ENCODE results near the gene ARHGEF2. TPM values are rescaled to one million over a fixed set of nuclear protein-coding genes. Genes with fewer than 3 reads are reported as not detected.

Gene ARHGEF2
- total RNA-seq, 1 donor from 2014 or later: 69.4 TPM

GRCh38 chr1:155912056-155912536 is 66.3 kb downstream of the ARHGEF2 start:
- no peak for DNase-seq (ENCODE audit: low read depth in 2 of 2)

DNA sequence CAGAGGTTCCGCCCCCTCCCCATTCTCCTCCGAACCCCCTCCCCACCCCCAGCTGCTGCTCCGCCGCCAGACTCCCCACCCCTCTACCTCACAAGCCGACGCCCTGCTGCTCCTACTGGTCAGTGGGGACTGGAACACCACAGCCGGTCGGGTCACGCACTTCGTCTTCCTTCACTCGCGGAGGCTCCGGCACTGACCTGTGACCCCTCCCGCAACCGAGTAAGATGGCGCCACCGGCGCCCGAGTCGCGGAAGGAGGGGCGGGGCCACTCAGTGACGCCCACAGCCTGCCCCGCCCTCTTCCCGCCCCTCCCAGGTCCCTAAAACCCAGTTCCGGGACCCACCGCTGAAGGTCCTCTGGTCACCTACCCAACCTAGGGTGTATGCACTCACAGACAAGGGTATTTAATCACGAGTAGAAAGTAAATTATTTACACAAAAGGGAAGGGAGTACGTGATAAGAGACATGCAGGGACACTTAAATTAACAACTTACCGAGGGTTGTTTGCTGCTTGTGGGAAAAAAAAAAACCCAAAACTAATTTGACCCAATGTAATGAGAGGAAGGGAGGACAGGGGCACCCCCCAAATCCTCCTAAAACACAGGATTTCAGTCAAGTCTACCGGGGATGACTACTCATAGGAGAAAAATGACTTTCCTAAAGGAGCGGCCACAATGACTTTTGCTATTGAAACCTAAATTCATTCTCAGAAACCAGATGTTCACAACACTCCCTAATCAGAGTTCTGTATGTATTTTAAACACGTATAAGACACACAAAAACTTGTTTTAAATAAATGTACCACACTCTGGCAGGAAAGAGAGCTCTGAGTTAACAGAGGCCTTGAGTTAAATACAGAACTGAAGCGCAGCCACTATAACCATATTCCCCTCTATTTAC is 66.9 kb downstream of the ARHGEF2 start, which contains the start of gene RIT1:
RIT1 (minus strand) TSS at position 194 of the 900 bp plus-strand sequence. CDS start 588 bp downstream, outside the sequence.
- peak; percentile 76 to 80 for DNase-seq (ENCODE audit: low read depth in 2 of 2)

DNA sequence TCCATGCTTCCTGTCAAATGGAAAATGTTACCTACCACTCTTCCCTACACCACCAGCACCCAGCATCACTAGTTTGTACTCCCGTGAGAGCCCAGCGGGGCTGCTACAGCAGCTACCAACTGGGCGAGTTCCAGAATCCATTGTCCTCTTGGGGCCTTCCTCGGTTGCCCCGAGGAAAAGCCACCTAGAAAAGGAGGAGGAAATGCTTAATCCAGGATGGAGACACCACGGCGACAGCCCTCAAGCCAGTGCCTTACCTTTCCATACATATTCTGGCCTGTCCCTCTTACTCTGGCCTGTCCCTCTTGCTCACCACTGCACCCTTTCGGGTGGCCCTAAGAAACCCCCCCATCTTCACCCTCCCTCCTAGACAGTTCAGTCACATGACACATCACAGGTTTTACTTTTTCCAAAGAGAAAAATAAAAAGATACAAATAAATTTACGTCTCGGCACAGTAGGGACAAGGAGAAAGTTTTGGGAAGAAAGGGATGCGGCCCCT is 67.7 kb downstream of the ARHGEF2 start:
- peak; percentile 59 to 77 for DNase-seq (ENCODE audit: low read depth in 2 of 2)

DNA sequence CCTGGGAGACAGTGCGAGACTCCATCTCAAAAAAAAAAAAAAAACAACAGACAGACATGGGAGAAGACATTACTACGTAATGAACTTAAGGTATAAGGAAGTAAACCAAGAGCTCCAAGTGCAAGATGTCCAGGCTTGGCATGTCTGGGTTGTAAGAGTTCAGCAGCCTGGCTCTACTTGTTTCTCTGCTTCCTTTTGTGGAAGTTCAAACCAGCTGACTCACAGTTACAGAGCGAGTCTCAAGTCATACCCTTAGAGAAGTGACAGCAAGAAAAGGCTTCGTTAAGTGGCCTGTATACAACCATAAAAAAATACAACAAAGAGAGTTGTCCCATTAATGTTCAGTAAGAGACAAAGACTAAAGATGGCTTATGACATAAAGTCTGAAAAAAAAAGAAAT is 68.5 kb downstream of the ARHGEF2 start:
- DNase-seq (ENCODE audit: low read depth in 2 of 2): peak in 1 of 2 donors; percentile 78

DNA sequence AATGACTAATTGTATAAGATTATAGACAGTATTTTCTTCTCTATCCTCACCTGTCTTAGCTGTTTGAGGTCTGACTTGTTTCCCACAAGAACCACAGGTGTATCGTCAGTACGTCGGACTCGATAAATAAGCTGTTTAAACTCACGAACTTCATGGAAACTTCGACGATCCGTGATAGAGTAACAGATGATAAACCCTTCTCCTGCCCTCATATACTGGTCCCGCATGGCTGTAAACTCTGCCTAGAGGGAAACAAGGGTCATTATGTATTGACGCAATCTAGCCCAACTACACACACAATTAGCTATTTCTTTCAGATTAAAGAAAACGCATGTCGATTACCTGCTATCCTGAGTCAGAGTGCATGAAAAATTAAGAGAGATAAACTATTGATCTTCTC is 74.1 kb downstream of the ARHGEF2 start:
- DNase-seq (ENCODE audit: low read depth in 2 of 2): no peak

GRCh38 chr1:155900161-155900560 is 78.2 kb downstream of the ARHGEF2 start:
- DNase-seq (ENCODE audit: low read depth in 2 of 2): no peak

DNA sequence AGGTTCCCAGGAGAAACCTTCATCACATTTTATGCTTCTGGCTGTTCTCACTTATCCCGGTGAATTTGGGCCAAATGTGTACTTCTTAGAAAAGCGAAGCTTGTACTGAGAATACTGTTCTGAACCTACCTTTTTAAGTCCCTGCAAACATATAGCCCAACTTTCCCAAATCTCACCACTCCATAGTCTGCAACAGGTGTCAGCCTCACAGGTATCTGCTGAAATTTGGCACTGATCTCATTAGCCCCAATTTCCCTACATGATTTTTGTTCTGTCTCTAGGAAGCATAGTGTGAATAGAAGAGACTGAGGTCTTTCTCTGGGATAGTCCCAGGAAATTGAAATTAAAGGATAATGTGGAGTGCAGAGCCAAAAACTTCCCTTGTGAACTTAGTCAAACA is 78.7 kb downstream of the ARHGEF2 start:
- DNase-seq (ENCODE audit: low read depth in 2 of 2): no peak

DNA sequence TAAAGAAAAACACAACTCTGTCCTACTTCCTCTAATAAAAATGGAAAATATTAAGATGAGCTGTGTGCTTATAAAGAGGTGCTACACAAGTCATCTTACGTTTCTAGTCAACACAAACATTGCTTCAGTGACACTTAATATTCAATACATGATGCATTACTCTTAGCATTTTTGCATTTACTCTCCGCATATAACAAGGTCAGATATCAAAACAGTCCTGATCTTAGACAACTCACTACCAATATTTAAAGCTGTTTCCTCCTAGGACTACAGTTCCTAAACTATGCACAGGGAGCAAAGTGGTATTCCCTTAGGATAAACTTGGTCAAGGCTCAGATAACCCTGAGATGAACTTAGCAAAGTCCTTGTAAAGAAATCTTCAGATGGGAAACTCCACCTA is 79.5 kb downstream of the ARHGEF2 start:
- DNase-seq (ENCODE audit: low read depth in 2 of 2): no peak

GRCh38 chr1:155897746-155898145 is 80.6 kb downstream of the ARHGEF2 start:
- DNase-seq (ENCODE audit: low read depth in 2 of 2): no peak

Other genes starting within 250 kb of the ARHGEF2 start
- gene GON4L, start 121.3 kb downstream of the ARHGEF2 start, total RNA-seq: 14.6 and 27.4 TPM in 2 replicates
- 15.5 and 24.6 TPM in 2 replicates for gene SYT11, start 119.0 kb downstream of the ARHGEF2 start, total RNA-seq
- gene RIT1, start 67.2 kb downstream of the ARHGEF2 start, total RNA-seq: 19.0 and 26.0 TPM in 2 replicates
- 9.4 and 13.5 TPM in 2 replicates for gene KHDC4, start 44.1 kb downstream of the ARHGEF2 start, total RNA-seq
- not detected in 2 replicates for gene RXFP4, start 36.9 kb downstream of the ARHGEF2 start, total RNA-seq
- gene SSR2, start 42.4 kb upstream of the ARHGEF2 start, total RNA-seq: 342 and 396 TPM in 2 replicates
- gene UBQLN4, start 75.3 kb upstream of the ARHGEF2 start, total RNA-seq: 9.8 and 12.1 TPM in 2 replicates
- gene LAMTOR2, start 76.2 kb upstream of the ARHGEF2 start, total RNA-seq: 98.6 and 101 TPM in 2 replicates
- gene RAB25, start 82.6 kb upstream of the ARHGEF2 start, total RNA-seq: not detected in 2 replicates
- gene MEX3A, start 103.9 kb upstream of the ARHGEF2 start, total RNA-seq: 3.4 and 4.8 TPM in 2 replicates
- gene LMNA, start 136.2 kb upstream of the ARHGEF2 start, total RNA-seq: 187 and 399 TPM in 2 replicates
- gene SEMA4A, start 175.0 kb upstream of the ARHGEF2 start, total RNA-seq: 0.20 and 0.44 TPM in 2 replicates
- 7.0 and 9.3 TPM in 2 replicates for gene SLC25A44, start 215.6 kb upstream of the ARHGEF2 start, total RNA-seq
- gene PMF1, start 234.5 kb upstream of the ARHGEF2 start, total RNA-seq: 39.9 and 45.8 TPM in 2 replicates

Data from lung microvascular endothelial cell (primary cell).